ENCODE data around the gene ZDHHC4. TPM values are rescaled to one million over a fixed set of nuclear protein-coding genes. Genes with fewer than 3 reads are reported as not detected.
"Not testable (repeated sequence)": the region's sequence is repeated elsewhere in the genome, so short reads cannot be mapped to it uniquely, and the experiment has no call there.

Gene ZDHHC4
- polyA plus RNA-seq, 1 donor = 79.8 TPM

DNA sequence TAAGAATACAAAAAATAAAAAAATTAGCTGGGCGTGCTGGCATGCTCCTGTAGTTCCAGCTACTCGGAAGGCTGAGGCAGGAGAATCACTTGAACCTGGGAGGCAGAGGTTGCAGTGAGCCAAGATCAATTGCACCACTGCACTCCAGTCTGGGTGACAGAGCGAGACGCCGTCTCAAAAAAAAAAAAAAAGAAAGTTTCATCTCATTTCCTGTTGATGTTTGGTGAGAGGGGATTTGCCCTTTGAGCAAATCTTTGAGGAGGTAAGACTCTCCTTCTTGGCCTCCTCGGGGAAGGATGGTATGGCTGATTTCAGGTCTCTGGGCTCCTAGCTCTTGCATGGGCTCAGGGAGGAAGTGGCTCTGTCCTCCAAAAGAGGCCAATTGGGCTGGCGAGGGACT lies 22.4 kb upstream of the ZDHHC4 start:
- no peak for DNase-seq

DNA sequence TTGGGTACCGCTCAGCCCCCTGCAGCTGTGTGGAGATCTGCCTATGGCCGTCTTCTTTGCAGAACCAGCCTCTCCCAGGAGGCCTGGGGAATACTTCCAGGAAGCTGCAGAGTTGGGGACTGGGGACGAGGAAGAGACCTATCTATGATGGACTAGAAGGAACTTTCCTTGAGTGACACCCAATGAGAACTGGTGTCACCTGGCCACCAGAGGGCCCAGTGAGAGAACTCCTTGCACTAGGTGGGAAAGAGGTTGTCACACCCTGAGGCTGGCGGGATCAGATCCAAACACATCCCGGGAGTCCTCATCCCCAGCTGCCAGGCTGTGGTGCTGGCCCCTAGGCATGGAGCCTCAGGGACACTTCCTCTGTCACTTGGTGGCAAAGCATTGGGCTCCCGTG lies 21.1 kb upstream of the ZDHHC4 start:
- no peak for DNase-seq

DNA sequence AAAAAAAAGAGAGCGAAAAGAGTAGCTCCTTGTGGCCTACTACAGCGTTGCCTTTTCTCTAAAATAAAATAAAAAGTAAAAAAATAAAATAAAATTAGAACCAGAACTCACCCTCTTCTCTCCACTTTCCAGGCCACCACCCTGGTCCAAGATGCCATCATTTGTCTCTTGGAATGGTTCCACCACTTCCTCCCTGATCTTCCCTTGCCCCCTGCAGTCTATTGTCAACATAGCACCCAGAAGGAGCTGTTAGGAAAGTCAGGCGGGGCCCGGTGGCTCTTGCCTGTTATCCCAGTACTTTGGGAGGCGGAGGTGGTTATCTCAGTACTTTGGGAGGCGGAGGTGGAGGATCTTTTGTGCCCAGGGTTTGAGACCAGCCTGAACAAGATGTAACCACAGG lies 18.4 kb upstream of the ZDHHC4 start:
- DNase-seq = no peak

GRCh38 chr7:6559896-6560295 lies 17.4 kb upstream of the ZDHHC4 start:
- DNase-seq = no peak

GRCh38 chr7:6562106-6562505 lies 15.1 kb upstream of the ZDHHC4 start:
- DNase-seq = no peak

DNA sequence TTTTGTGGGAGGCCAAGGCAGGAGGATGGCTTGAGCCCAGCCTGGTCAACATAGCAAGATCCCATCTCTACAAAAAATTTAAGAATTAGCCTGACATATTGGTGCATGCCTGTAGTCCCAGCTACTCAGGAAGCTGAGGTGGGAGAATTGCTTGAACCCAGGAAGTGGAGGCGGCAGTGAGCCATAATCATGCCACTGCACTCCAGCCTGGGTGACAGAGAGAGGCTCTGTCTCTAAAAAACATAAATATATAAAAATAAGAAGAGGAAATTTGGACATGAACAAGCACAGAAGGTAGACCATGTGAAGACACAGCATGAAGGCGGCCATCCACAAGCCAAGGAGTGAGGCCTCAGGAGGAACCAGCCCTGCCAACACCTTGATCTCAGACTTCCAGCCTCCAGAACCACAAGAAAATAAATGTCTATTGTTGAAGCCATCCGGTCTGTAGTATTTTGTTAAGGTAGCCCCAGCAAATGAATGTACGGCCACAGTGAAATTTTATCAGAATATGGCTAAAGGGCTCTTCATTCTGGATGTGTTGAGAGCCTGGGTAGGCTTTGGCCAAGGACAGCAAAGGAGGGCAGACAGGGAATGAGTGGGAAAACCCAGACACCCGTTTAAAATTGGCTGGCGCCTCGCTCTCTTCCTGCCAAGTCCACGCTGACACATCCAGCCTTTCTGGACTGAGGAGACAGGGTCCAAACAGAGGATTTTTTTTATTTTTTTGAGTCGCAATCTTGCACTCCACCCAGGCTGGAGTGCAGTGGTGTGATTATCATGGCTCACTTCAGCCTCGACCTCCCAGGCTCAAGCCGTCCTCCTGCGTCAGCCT lies 13.1 kb upstream of the ZDHHC4 start:
- no peak for DNase-seq

GRCh38 chr7:6565655-6566054 lies 11.6 kb upstream of the ZDHHC4 start:
- no peak for DNase-seq

- DNase-seq = no peak
These were observed 9.4 kb upstream of the ZDHHC4 start for GRCh38 chr7:6567886-6568285.

DNA sequence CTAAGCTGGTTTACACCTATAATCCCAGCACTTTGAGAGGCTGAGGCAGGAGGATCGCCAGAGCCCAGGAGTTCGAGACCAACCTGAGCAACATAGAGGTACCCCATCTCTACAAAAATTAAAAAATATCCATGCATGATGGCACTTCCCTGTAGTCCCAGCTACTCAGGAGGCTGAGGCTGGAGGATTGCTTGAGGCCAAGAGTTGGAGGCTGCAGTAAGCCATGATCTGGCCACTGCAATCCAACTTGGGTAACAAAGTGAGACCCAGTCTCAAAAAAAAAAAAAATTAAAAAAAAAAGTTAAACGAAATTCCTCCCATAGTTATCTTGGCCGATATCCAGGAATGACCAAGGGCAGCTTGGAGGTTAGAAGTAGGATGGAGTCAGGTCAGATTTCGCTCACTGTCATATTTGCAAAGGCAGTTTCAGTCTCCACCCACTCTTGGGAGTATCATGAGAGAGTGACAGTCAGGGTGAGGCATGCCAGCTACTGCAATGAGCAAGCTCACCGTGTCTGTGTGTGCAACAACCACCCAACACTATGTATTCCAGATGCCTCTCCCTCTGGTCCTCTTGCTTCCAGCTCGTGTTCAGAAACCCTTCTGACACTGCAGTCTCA lies 6.0 kb upstream of the ZDHHC4 start:
- DNase-seq = no peak

- DNase-seq = no peak
These were observed 1.8 kb upstream of the ZDHHC4 start for GRCh38 chr7:6575281-6576023.

DNA sequence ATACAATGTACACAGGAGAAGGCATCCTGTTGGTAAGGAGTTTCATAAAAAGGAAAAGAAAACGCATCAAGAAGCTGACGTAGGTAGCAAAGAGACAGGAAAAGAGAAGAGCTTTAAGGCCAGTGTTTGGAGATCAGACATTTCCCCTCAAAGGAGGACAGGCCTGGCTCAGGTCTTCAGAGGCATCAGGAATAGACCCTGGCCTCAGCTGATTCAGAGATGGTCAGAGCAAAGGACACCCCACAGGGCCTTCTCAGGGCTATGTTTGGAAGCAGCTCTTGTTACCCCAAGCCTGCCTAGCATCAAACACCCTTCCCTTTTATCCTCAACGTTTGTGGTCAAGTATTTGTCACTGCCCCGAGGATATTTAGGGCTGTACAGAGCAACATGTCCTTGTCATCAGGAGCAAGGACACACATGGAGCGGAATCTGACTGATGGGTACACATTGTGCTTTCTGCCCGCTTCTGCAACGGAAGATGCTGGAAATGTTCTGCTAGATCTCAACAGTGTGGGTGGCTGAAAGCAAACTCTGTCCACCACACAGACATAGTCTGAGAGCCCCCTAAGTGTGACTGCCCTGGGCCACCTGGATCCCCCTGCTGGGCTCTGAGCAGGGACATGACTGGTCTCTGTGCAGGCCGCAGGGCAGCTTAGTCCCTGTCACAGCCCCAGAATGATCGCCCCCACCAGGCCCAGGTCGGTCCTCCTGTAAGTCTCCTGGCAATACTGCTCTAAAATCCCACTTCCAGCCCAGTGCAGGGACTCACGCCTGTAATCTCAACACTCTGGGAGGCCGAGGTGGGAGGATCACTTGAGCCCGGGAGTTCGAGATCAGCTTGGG lies 1.0 kb upstream of the ZDHHC4 start:
- DNase-seq = no peak

- DNase-seq = not testable (repeated sequence)
These were observed 336 bp upstream of the ZDHHC4 start for GRCh38 chr7:6576867-6577368.

- no peak for DNase-seq
These were observed 1.1 kb downstream of the ZDHHC4 start for GRCh38 chr7:6578114-6579084.

- no peak for DNase-seq
These were observed 2.2 kb downstream of the ZDHHC4 start for GRCh38 chr7:6579446-6579845.

GRCh38 chr7:6585746-6586432 lies 8.6 kb downstream of the ZDHHC4 start:
- not testable (repeated sequence) for DNase-seq

DNA sequence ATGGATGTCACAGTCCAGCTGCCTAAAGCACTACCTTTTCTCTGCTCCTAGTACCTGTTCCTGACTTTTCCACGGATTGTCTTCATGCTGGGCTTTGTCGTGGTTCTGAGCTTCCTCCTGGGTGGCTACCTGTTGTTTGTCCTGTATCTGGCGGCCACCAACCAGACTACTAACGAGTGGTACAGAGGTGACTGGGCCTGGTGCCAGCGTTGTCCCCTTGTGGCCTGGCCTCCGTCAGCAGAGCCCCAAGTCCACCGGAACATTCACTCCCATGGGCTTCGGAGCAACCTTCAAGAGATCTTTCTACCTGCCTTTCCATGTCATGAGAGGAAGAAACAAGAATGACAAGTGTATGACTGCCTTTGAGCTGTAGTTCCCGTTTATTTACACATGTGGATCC lies 11.3 kb downstream of the ZDHHC4 start:
- DNase-seq = no peak

GRCh38 chr7:6589151-6589828 lies 12.0 kb downstream of the ZDHHC4 start:
- DNase-seq = no peak

DNA sequence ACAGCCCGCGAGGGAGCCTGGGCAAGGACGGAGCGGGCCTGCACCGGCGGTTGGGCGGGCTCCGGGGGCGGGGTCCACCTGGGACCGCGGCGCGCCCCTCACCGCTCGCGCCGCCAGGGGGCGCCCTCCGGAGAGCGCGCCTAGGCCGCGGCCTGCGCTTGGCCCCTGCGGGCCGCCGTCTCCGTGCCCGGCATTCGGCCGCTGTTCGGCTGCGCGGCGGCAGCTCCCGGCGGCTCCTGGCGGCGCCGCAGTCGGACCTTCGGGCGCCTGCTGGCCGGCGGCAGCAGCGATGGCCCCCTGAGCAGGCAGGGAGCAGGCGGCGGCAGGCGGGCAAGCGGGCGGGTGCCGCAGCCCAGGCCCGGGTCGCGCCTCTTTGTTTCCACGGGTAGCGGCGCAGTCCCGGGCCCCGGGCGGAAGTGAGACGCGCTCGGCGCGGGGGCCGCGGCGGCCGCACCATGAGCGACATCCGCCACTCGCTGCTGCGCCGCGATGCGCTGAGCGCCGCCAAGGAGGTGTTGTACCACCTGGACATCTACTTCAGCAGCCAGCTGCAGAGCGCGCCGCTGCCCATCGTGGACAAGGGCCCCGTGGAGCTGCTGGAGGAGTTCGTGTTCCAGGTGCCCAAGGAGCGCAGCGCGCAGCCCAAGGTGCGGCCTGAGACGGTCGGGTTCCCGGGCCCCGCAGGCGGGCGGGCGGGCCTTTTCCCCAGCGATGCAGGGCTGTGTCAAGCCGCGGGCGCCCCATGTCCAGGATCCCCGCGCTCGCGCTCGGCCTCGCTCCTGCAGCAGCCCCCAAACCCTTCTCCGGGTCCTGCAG lies 12.8 kb downstream of the ZDHHC4 start, which contains the start of gene INTS15:
Gene INTS15 (plus strand): TSS at position 193 of the 816 bp plus-strand sequence. CDS start 263 bp downstream, at position 456.
- DNase-seq = peak; percentile 82
